22Rv1 (cell line): ENCODE data around the gene PF4V1.

Experiments
- CTCF ChIP-seq: fragments of 450-650 bp; IDR thresholded peaks from 2 replicates; pipeline ENCODE4 v1.5.1; 2017; ENCODE audit warnings: mild to moderate bottlenecking
- ZFX ChIP-seq: fragments of 450-650 bp; IDR thresholded peaks from 2 replicates; pipeline ENCODE4 v1.6.1; 2017; ENCODE audit warnings: antibody characterized with exemption, borderline replicate concordance

- TF ChIP-seq CTCF (no peak), ZFX (no peak)
Observed at GRCh38 chr4:73891739-73892405, 38.8 kb downstream of the PF4V1 start.
